Erythroblast (primary cell): ENCODE results near the gene RRP8.

Source experiments
- GATA1 ChIP-seq: IDR thresholded peaks from 2 replicates; pipeline ENCODE4 v1.6.1; 2011; ENCODE audit warnings: low read depth, mild to moderate bottlenecking, control low read depth, low read length, moderate library complexity
- POLR2A ChIP-seq: IDR thresholded peaks from 2 replicates; pipeline ENCODE4 v1.6.1; 2011; ENCODE audit warnings: mild to moderate bottlenecking, low read length

DNA sequence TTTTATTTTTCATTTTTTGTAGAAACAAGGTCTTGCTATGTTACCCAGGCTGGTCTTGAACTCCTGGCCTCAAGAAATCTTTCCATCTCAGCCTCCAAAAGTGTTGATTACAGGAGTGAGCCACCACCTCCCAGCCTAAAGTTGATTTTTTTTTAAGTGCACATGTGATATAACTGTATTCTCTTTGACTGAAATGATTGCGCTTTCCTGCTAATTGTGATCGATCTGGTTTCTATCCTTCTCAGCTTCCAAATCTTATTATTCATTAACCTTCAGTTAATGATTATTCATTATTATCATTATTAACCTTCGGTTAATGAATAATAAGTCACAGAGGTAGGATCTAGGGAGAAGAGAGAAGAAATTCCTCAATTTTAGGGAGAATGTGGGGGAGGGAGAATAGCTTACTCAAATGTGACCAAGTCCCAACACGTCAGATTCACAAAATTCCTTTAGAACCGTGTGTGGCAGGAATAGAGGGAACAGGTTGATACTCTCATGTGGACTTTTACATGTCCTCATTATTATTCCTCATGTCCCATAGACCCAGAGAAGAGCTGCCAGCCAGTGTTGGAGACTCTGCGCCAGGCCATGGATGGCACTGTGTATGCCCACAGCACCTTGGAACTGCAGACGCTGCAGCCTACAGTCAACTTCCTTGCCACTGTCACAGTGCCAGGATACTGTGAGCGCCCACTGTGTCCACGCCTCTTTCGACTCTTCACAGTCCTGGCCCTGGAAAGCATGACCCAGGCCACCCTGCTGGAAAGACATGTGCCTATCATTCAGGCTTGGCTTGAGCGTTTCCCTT, 47.1 kb downstream of the RRP8 start:
- TF ChIP-seq POLR2A (no peak), GATA1 (no peak)
